A549 (cell line): ENCODE results near the gene OR4D1. TPM values are rescaled to one million over a fixed set of nuclear protein-coding genes. Genes with fewer than 3 reads are reported as not detected.
A peak's percentile ranks its signal among the peaks of the same experiment; 100 is the strongest.

Experiments
- ATAC-seq, 2 experiments: fragments of 200-7000 bp in 1 of 2; fragments of >200 bp in 1 of 2; cut with Nextera tagmentation in 1 of 2; cut with Tn5 transposase in 1 of 2; 3 replicates each; pipeline versions ENCODE4 v1.8.0 to v1.9.1; 2018 to 2020; ENCODE audit warnings: mild to moderate bottlenecking in 1 of 2, moderate library complexity in 1 of 2
- CTCF ChIA-PET: fragments of 300-600 bp; sonication (Branson Sonifier 250); formaldehyde crosslinking; extraction: SDS; loops from one replicate; lab custom pipeline; 2021; ENCODE audit warnings: antibody characterized with exemption, inconsistent platforms; lab: Yijun Ruan, JAX
- POLR2A ChIA-PET: fragments of 350-600 bp; formaldehyde crosslinking; extraction: SDS; loops from one replicate; lab custom pipeline; 2021; ENCODE audit warnings: antibody characterized with exemption, inconsistent platforms; lab: Yijun Ruan, JAX
- DNase-seq, 2 experiments: peaks; one replicate each; pipeline versions ENCODE4 v3.0.0 to v3.0.0-alpha.2; 2011 to 2016; ENCODE audit warnings: low read depth in 1 of 2, low spot score in 1 of 2
- FAIRE-seq: peaks from 2 replicates; lab custom pipeline; 2011; peaks lifted over from hg19 to GRCh38; lab: Jason Lieb, UNC
- H3K27ac ChIP-seq, 2 experiments: fragments of >200 bp; sonication (Bioruptor Twin); formaldehyde crosslinking; 3 replicates each; pipeline ENCODE4 v1.5.1; 2016 to 2017
- H3K4me1 ChIP-seq: fragments of >200 bp; sonication (Bioruptor Twin); formaldehyde crosslinking; 3 replicates; pipeline ENCODE4 v1.6.1; 2016
- H3K4me2 ChIP-seq: fragments of >200 bp; sonication (Bioruptor Twin); formaldehyde crosslinking; 3 replicates; pipeline ENCODE4 v1.6.1; 2016
- H3K4me3 ChIP-seq: fragments of >200 bp; sonication (Bioruptor Twin); formaldehyde crosslinking; 3 replicates; pipeline ENCODE4 v1.5.1; 2016
- H3K9me3 ChIP-seq: fragments of >200 bp; sonication (Bioruptor Twin); formaldehyde crosslinking; 3 replicates; pipeline ENCODE4 v1.6.1; 2016
- CHD2 ChIP-seq: fragments of 150-350 bp; IDR thresholded peaks from 2 replicates; pipeline ENCODE4 v1.6.1; 2014; ENCODE audit warnings: low read length; ENCODE audit not compliant: partially characterized antibody
- EHMT2 ChIP-seq: fragments of 200-600 bp; sonication (generic); IDR thresholded peaks from 2 replicates; pipeline ENCODE4 v1.6.1; 2016; ENCODE audit warnings: antibody characterized with exemption, low read depth, mild to moderate bottlenecking, moderate library complexity
- GATA3 ChIP-seq: IDR thresholded peaks from 2 replicates; pipeline ENCODE4 v1.6.1; 2012; ENCODE audit warnings: borderline replicate concordance
- HDAC2 ChIP-seq: fragments of 200-600 bp; sonication (generic); IDR thresholded peaks from 2 replicates; pipeline ENCODE4 v1.6.1; 2016
- HEYL ChIP-seq: fragments of 250-450 bp; sonication (Bioruptor Pico); IDR thresholded peaks from 2 replicates; pipeline ENCODE4 v1.8.0; 2021; ENCODE audit warnings: mild to moderate bottlenecking, moderate library complexity
- HOXB5 ChIP-seq: fragments of 250-450 bp; sonication (Bioruptor Pico); IDR thresholded peaks from 2 replicates; pipeline ENCODE4 v1.5.0; 2020; ENCODE audit warnings: mild to moderate bottlenecking, moderate library complexity
- MAFK ChIP-seq: fragments of 450-650 bp; IDR thresholded peaks from 2 replicates; pipeline ENCODE4 v1.6.1; 2014; ENCODE audit not compliant: partially characterized antibody
- MAZ ChIP-seq: fragments of 150-350 bp; IDR thresholded peaks from 2 replicates; pipeline ENCODE4 v1.6.1; 2014; ENCODE audit warnings: antibody characterized with exemption, low read depth, low read length, borderline replicate concordance
- MYC ChIP-seq: IDR thresholded peaks from 2 replicates; pipeline ENCODE4 v1.6.1; 2012; ENCODE audit warnings: mild to moderate bottlenecking, inconsistent platforms, low read length, improper control_type of control experiment, borderline replicate concordance
- NFE2L2 ChIP-seq: fragments of 150-350 bp; conservative IDR thresholded peaks from 2 replicates; pipeline ENCODE4 v1.6.1; 2014; ENCODE audit warnings: low read length
- NPAS2 ChIP-seq: fragments of 250-450 bp; sonication (Bioruptor Pico); IDR thresholded peaks from 2 replicates; pipeline ENCODE4 v1.8.0; 2022; ENCODE audit warnings: mild to moderate bottlenecking, moderate library complexity, borderline replicate concordance
- RAD21 ChIP-seq, 2 experiments: fragments of >200 bp in 1 of 2; sonication (Bioruptor Twin) in 1 of 2; formaldehyde crosslinking in 1 of 2; IDR thresholded peaks in 1 of 2; conservative IDR thresholded peaks in 1 of 2; 2 replicates in 1 of 2; 3 replicates in 1 of 2; pipeline ENCODE4 v1.6.1; 2012 to 2018; ENCODE audit warnings: inconsistent platforms in 1 of 2
- RFX5 ChIP-seq: fragments of 450-650 bp; IDR thresholded peaks from 2 replicates; pipeline ENCODE4 v1.7.1; 2014; ENCODE audit warnings: antibody characterized with exemption, mild to moderate bottlenecking, moderate library complexity
- SMC3 ChIP-seq: fragments of >200 bp; sonication (Bioruptor Twin); formaldehyde crosslinking; IDR thresholded peaks from 3 replicates; pipeline ENCODE4 v1.6.1; 2018; ENCODE audit warnings: inconsistent platforms
- SREBF2 ChIP-seq: fragments of 450-650 bp; IDR thresholded peaks from 2 replicates; pipeline ENCODE4 v1.6.1; 2014; ENCODE audit warnings: mild to moderate bottlenecking, moderate library complexity
- TFCP2L1 ChIP-seq: fragments of 250-450 bp; sonication (Bioruptor Pico); IDR thresholded peaks from 2 replicates; pipeline ENCODE4 v1.5.0; 2021; ENCODE audit warnings: mild to moderate bottlenecking
- TP53 ChIP-seq: fragments of 250-450 bp; sonication (Bioruptor Pico); IDR thresholded peaks from 2 replicates; pipeline ENCODE4 v1.5.0; 2021; ENCODE audit warnings: mild to moderate bottlenecking, moderate library complexity
- ZFP36 ChIP-seq: fragments of 450-650 bp; IDR thresholded peaks from 2 replicates; pipeline ENCODE4 v1.6.1; 2014; ENCODE audit warnings: borderline replicate concordance; ENCODE audit not compliant: partially characterized antibody
- ZNF302 ChIP-seq: fragments of 250-450 bp; sonication (Bioruptor Pico); IDR thresholded peaks from 2 replicates; pipeline ENCODE4 v1.9.0; 2021; ENCODE audit warnings: inconsistent platforms, mild to moderate bottlenecking, moderate library complexity
- WGBS: methylation state at CpG from one replicate; pipeline ENCODE4 v1.1.6; 2017; ENCODE audit errors: missing lambda C conversion rate; 5-methylcytosine and 5-hydroxymethylcytosine counted together
- polyA plus RNA-seq, 4 experiments: library from polyadenylated mRNA; depleted of rRNA in 3 of 4; stranded (reverse); fragments of >200 nt; fragmentation: RNase III in 1 of 4; extraction: RNeasy Plus Mini Kit Qiagen cat#74134 plus additional on column Dnase treatment in 1 of 4; gene quantifications; 2 replicates in 3 of 4; 3 replicates in 1 of 4; pipeline ENCODE4 v1.2.3, GENCODE V29; 2011 to 2017
- TF ChIP-seq, protein P1 (sequence below): fragments of 250-450 bp; sonication (Bioruptor Pico); IDR thresholded peaks from 2 replicates; pipeline ENCODE4 v1.5.0; 2021; ENCODE audit warnings: mild to moderate bottlenecking, moderate library complexity, borderline replicate concordance
- TF ChIP-seq, protein P2 (sequence below): fragments of 250-450 bp; sonication (Bioruptor Pico); IDR thresholded peaks from 2 replicates; pipeline ENCODE4 v1.5.0; 2020; ENCODE audit warnings: low read depth, mild to moderate bottlenecking, moderate library complexity
- TF ChIP-seq, protein P3 (sequence below): IDR thresholded peaks from 2 replicates; pipeline ENCODE4 v1.6.1; 2012
- TF ChIP-seq, protein P4 (sequence below): fragments of 450-650 bp; IDR thresholded peaks from 2 replicates; pipeline ENCODE4 v1.6.1; 2014; ENCODE audit warnings: antibody characterized with exemption
- TF ChIP-seq, protein P5 (sequence below): fragments of >200 bp; sonication (Bioruptor Twin); formaldehyde crosslinking; IDR thresholded peaks from 3 replicates; pipeline ENCODE4 v1.5.1; 2016
- TF ChIP-seq, protein P6 (sequence below): IDR thresholded peaks from 2 replicates; pipeline ENCODE4 v1.6.1; 2012

OR4D1 gene
- polyA plus RNA-seq, 2 of the 4 experiments (the other 2 are of a cell fraction), result 0.03 TPM

DNA sequence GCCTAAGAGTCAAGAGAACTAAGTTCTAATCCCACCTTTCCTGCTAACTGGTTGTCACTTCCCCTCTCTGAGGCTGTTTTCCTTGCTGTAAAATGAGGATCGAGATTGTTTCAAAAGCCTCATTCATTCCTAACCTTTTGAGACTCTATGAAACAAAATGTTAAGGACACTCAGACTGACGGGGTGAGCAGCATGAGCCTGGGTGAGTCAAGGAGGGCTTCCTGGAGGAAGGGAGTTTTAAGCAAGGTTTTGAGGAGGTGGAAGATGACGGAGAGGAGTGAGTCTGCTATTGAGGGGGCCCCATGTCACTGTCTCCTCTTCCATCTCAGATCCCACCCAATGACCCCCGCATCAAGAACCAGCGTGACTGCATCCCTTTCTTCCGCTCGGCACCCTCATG lies 48.4 kb downstream of the OR4D1 start:
- no peak for FAIRE-seq
- POLR2A ChIA-PET, result no interaction called here
- Histone ChIP-seq H3K4me1 (no peaks in the 10 kb centered on the region), H3K9me3 (no peaks in the 10 kb centered on the region), H3K27ac (no peak overlapping the region), H3K4me3 (no peak overlapping the region), H3K4me2 (no peak overlapping the region)
- TF ChIP-seq ZFP36 (peak; percentile 65), MYC (no peak)
- WGBS, result 46% methylated on average over 7 of the region's 7 CpGs
- no peak for ATAC-seq
- no peak for DNase-seq
- CTCF ChIA-PET, result interaction anchor here (0.6 to 1.1 kb wide), 2 partner anchors 24 to 40 kb away, joined by 3 read pairs; no protein-coding TSS in a partner anchor

DNA sequence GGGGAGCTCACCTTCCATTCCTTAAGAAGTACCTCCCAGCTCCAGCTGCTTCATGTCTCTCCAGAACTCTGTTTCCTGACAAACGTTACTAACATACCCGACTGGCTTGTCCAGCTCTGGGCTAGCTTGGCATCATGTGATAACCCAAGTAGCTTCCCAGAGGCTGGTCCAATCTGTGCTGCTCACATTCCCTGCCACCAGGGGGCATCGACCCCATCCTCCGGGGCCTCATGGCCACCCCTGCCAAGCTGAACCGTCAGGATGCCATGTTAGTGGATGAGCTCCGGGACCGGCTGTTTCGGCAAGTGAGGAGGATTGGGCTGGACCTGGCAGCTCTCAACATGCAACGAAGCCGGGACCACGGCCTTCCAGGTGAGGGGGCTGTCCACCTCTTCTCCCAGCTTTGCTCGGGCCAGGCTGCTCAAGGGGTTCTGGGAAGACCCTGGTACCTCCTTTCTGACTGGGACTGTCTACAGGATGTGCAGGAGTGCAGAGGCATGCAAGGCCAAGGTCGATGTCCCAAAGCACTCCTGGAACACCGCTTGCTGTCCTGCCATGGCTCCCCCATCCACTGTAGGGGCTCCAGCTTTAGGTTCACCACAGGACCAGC lies 51.9 kb downstream of the OR4D1 start:
- POLR2A ChIA-PET, result no interaction called here
- DNase-seq, result peak; percentile 80 to 89
- H3K4me2 ChIP-seq, result peak overlapping the region; percentile 67
- CTCF ChIA-PET, result interaction anchor here (0.6 to 5.7 kb wide), 28 partner anchors 10 to 953 kb away, joined by 3 to 55 read pairs (median 4); partner anchors contain the start of genes EPX, LPO and MKS1
- peak; percentile 86 to 98 for ATAC-seq
- TF ChIP-seq, protein P1, sequence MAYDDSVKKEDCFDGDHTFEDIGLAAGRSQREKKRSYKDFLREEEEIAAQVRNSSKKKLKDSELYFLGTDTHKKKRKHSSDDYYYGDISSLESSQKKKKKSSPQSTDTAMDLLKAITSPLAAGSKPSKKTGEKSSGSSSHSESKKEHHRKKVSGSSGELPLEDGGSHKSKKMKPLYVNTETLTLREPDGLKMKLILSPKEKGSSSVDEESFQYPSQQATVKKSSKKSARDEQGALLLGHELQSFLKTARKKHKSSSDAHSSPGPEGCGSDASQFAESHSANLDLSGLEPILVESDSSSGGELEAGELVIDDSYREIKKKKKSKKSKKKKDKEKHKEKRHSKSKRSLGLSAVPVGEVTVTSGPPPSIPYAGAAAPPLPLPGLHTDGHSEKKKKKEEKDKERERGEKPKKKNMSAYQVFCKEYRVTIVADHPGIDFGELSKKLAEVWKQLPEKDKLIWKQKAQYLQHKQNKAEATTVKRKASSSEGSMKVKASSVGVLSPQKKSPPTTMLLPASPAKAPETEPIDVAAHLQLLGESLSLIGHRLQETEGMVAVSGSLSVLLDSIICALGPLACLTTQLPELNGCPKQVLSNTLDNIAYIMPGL (CRISPR knock-in tag), result no peak
- TF ChIP-seq TFCP2L1 (CRISPR knock-in tag) (no peak), RAD21 (conservative IDR thresholded peaks at IDR 0.05 in 1 of 2, IDR thresholded peaks at IDR 0.05 in 1 of 2) (peak in 1 of 2 experiments; percentile 57; a peak in 3 of 5 replicates), NPAS2 (no peak), MYC (peak; percentile 59; the same call in 1 of the 2 replicates), HOXB5 (CRISPR knock-in tag) (no peak), SMC3 (peak; percentile 48; the same call in 2 of the 3 replicates), GATA3 (no peak)
- TF ChIP-seq, protein P2, sequence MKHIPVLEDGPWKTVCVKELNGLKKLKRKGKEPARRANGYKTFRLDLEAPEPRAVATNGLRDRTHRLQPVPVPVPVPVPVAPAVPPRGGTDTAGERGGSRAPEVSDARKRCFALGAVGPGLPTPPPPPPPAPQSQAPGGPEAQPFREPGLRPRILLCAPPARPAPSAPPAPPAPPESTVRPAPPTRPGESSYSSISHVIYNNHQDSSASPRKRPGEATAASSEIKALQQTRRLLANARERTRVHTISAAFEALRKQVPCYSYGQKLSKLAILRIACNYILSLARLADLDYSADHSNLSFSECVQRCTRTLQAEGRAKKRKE, result no peak
- TF ChIP-seq, protein P3, sequence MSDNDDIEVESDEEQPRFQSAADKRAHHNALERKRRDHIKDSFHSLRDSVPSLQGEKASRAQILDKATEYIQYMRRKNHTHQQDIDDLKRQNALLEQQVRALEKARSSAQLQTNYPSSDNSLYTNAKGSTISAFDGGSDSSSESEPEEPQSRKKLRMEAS, result peak; percentile 79
- TF ChIP-seq, protein P4, sequence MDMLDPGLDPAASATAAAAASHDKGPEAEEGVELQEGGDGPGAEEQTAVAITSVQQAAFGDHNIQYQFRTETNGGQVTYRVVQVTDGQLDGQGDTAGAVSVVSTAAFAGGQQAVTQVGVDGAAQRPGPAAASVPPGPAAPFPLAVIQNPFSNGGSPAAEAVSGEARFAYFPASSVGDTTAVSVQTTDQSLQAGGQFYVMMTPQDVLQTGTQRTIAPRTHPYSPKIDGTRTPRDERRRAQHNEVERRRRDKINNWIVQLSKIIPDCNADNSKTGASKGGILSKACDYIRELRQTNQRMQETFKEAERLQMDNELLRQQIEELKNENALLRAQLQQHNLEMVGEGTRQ, result peak; percentile 52
- TF ChIP-seq, protein P5, sequence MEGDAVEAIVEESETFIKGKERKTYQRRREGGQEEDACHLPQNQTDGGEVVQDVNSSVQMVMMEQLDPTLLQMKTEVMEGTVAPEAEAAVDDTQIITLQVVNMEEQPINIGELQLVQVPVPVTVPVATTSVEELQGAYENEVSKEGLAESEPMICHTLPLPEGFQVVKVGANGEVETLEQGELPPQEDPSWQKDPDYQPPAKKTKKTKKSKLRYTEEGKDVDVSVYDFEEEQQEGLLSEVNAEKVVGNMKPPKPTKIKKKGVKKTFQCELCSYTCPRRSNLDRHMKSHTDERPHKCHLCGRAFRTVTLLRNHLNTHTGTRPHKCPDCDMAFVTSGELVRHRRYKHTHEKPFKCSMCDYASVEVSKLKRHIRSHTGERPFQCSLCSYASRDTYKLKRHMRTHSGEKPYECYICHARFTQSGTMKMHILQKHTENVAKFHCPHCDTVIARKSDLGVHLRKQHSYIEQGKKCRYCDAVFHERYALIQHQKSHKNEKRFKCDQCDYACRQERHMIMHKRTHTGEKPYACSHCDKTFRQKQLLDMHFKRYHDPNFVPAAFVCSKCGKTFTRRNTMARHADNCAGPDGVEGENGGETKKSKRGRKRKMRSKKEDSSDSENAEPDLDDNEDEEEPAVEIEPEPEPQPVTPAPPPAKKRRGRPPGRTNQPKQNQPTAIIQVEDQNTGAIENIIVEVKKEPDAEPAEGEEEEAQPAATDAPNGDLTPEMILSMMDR, result peak; percentile 64
- no peak for FAIRE-seq
- H3K4me1 ChIP-seq, result no peaks in the 10 kb centered on the region
- no peaks in the 10 kb centered on the region for H3K9me3 ChIP-seq
- H3K4me3 ChIP-seq, result no peak overlapping the region
- 28% methylated on average over 11 of the region's 14 CpGs for WGBS
- H3K27ac ChIP-seq, result 0 out of 6 replicates have a peak overlapping the region, but pooled peaks of 1 of the 2 experiments have one; percentile 23

DNA sequence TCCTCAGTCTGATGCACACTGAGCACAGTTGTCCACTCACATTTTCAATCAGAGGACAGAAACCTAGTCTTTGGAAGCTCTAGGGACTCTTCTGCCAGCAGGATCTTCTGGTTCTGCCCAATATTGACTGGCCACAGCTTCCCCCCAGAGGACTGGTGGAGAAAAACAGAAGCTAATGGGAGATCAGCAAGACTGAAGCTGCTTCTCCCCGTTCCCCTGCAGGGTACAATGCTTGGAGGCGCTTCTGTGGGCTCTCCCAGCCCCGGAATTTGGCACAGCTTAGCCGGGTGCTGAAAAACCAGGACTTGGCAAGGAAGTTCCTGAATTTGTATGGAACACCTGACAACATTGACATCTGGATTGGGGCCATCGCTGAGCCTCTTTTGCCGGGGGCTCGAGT lies 54.7 kb downstream of the OR4D1 start:
- no peak overlapping the region for H3K27ac ChIP-seq
- no peak for DNase-seq
- no peak overlapping the region for H3K4me3 ChIP-seq
- CTCF ChIA-PET, result interaction anchor here (1.3 to 5.7 kb wide), 4 partner anchors 13 to 47 kb away, joined by 3 to 55 read pairs (median 18); partner anchors contain the start of genes EPX and MKS1
- ATAC-seq, result no peak
- WGBS, result 46% methylated on average over 7 of the region's 7 CpGs
- POLR2A ChIA-PET, result no interaction called here
- H3K4me1 ChIP-seq, result no peaks in the 10 kb centered on the region
- no peaks in the 10 kb centered on the region for H3K9me3 ChIP-seq
- no peak for FAIRE-seq
- no peak overlapping the region for H3K4me2 ChIP-seq
- TF ChIP-seq HOXB5 (CRISPR knock-in tag), result no peak
- no peak for TF ChIP-seq EHMT2
- TF ChIP-seq, protein P6, sequence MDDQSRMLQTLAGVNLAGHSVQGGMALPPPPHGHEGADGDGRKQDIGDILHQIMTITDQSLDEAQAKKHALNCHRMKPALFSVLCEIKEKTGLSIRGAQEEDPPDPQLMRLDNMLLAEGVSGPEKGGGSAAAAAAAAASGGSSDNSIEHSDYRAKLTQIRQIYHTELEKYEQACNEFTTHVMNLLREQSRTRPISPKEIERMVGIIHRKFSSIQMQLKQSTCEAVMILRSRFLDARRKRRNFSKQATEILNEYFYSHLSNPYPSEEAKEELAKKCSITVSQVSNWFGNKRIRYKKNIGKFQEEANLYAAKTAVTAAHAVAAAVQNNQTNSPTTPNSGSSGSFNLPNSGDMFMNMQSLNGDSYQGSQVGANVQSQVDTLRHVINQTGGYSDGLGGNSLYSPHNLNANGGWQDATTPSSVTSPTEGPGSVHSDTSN, result no peak
- TF ChIP-seq TFCP2L1 (CRISPR knock-in tag), result no peak
- no peak for TF ChIP-seq HEYL
- no peak for TF ChIP-seq NFE2L2
- no peak for TF ChIP-seq TP53 (CRISPR knock-in tag)
- TF ChIP-seq CHD2, result no peak
- no peak for TF ChIP-seq HDAC2
- TF ChIP-seq SREBF2, result no peak
- TF ChIP-seq MAZ, result no peak
- TF ChIP-seq MAFK, result no peak
- no peak for TF ChIP-seq RFX5
- TF ChIP-seq ZNF302 (CRISPR knock-in tag), result no peak
